Neural cell (in vitro differentiated cells): Measurements from ENCODE around the gene CLHC1.
"Not testable (repeated sequence)": the region's sequence is repeated elsewhere in the genome, so short reads cannot be mapped to it uniquely, and the experiment has no call there.

ENCODE experiments used
- EP300 ChIP-seq: fragments of 450-650 bp; conservative IDR thresholded peaks from 2 replicates; pipeline ENCODE4 v1.6.1; 2014; ENCODE audit warnings: antibody characterized with exemption, mild to moderate bottlenecking, moderate library complexity; ENCODE audit not compliant: poor library complexity, severe bottlenecking
- EZH2 ChIP-seq: fragments of 200-600, 300-800 bp; shearing (Covaris generic), sonication (generic); IDR thresholded peaks from 2 replicates; pipeline ENCODE4 v1.6.1; 2014; ENCODE audit warnings: antibody characterized with exemption, low read length, borderline replicate concordance, mild to moderate bottlenecking; ENCODE audit not compliant: insufficient read depth, poor library complexity, severe bottlenecking
- MXI1 ChIP-seq: fragments of 450-650 bp; conservative IDR thresholded peaks from 2 replicates; pipeline ENCODE4 v1.6.1; 2014; ENCODE audit warnings: antibody characterized with exemption, mild to moderate bottlenecking; ENCODE audit not compliant: poor library complexity, severe bottlenecking
- POLR2AphosphoS5 ChIP-seq: IDR thresholded peaks from 2 replicates; pipeline ENCODE4 v1.6.1; 2012
- RAD21 ChIP-seq: fragments of 450-650 bp; conservative IDR thresholded peaks from 2 replicates; pipeline ENCODE4 v1.6.1; 2014; ENCODE audit warnings: antibody characterized with exemption, mild to moderate bottlenecking, moderate library complexity
- TF ChIP-seq, protein P1 (sequence below): fragments of 450-650 bp; IDR thresholded peaks from 2 replicates; pipeline ENCODE4 v1.5.1; 2014; ENCODE audit warnings: antibody characterized with exemption, mild to moderate bottlenecking, moderate library complexity; ENCODE audit not compliant: poor library complexity, severe bottlenecking
- TF ChIP-seq, protein P2 (sequence below): IDR thresholded peaks from 2 replicates; pipeline ENCODE4 v1.6.1; 2012; ENCODE audit warnings: borderline replicate concordance

DNA sequence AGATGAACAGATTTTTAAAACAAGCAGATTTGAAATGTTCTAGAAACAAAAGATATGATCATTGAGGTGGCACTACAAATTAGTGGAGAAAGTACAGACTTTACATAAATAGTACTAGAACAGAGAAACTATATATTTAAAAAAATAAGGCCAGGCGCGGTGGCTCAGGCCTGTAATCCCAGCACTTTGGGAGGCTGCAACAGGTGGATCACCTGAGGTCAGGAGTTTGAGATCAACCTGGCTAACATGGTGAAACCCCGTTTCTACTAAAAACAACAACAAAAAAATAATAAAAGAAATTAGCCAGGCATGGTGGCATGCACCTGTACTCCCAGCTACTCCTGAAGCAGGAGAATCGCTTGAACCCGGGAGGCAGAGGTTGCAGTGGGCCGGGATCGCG, 45.3 kb downstream of the CLHC1 start:
- TF ChIP-seq EZH2, EP300, RAD21, MXI1, POLR2AphosphoS5: not testable (repeated sequence)
- TF ChIP-seq, protein P1, sequence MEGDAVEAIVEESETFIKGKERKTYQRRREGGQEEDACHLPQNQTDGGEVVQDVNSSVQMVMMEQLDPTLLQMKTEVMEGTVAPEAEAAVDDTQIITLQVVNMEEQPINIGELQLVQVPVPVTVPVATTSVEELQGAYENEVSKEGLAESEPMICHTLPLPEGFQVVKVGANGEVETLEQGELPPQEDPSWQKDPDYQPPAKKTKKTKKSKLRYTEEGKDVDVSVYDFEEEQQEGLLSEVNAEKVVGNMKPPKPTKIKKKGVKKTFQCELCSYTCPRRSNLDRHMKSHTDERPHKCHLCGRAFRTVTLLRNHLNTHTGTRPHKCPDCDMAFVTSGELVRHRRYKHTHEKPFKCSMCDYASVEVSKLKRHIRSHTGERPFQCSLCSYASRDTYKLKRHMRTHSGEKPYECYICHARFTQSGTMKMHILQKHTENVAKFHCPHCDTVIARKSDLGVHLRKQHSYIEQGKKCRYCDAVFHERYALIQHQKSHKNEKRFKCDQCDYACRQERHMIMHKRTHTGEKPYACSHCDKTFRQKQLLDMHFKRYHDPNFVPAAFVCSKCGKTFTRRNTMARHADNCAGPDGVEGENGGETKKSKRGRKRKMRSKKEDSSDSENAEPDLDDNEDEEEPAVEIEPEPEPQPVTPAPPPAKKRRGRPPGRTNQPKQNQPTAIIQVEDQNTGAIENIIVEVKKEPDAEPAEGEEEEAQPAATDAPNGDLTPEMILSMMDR = not testable (repeated sequence)
- TF ChIP-seq, protein P2, sequence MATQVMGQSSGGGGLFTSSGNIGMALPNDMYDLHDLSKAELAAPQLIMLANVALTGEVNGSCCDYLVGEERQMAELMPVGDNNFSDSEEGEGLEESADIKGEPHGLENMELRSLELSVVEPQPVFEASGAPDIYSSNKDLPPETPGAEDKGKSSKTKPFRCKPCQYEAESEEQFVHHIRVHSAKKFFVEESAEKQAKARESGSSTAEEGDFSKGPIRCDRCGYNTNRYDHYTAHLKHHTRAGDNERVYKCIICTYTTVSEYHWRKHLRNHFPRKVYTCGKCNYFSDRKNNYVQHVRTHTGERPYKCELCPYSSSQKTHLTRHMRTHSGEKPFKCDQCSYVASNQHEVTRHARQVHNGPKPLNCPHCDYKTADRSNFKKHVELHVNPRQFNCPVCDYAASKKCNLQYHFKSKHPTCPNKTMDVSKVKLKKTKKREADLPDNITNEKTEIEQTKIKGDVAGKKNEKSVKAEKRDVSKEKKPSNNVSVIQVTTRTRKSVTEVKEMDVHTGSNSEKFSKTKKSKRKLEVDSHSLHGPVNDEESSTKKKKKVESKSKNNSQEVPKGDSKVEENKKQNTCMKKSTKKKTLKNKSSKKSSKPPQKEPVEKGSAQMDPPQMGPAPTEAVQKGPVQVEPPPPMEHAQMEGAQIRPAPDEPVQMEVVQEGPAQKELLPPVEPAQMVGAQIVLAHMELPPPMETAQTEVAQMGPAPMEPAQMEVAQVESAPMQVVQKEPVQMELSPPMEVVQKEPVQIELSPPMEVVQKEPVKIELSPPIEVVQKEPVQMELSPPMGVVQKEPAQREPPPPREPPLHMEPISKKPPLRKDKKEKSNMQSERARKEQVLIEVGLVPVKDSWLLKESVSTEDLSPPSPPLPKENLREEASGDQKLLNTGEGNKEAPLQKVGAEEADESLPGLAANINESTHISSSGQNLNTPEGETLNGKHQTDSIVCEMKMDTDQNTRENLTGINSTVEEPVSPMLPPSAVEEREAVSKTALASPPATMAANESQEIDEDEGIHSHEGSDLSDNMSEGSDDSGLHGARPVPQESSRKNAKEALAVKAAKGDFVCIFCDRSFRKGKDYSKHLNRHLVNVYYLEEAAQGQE = not testable (repeated sequence)
